GM12892 (cell line): ENCODE measurements around the gene DGCR8.
A peak's percentile ranks its signal among the peaks of the same experiment; 100 is the strongest.

Experiments
- POLR2A ChIP-seq: IDR thresholded peaks from 2 replicates; pipeline ENCODE4 v1.6.1; 2011; ENCODE audit warnings: low read depth, low read length, control low read depth
- POLR2AphosphoS5 ChIP-seq: IDR thresholded peaks from 2 replicates; pipeline ENCODE4 v1.6.1; 2011; ENCODE audit warnings: low read depth, low read length, control low read depth

DNA sequence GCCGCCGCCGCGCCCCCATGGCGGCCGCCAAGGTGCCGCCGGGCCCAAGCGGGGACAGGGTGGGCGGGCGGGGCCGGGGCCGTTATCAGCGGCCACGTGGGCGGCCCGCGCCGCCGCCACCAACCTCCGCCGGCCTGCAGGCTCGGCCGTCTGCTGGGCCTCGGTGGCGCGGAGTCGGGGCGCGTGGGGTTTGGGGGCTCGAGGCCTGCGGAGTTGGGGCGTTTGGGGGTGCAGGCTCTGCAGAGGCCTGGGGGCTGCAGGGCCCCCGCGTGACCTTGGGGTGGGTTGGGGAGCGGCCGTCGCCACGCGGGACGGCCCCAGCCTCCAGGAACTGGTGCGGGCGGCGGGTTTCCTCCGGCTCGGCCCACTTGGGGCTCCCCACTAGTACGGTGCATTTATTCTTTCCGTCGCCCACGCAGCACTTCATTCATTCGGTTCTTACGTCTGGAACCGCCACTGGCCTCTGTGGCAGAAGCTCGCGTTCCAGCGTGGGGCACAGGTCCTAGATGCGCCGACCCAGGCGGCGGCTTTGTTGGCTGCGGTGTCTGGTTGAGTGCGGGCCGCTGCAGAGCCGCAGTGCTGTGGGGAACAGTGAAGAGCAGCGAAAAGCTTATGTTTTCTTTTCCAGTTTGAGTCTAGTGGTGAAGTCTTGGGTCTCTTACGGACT lies 37.7 kb downstream of the DGCR8 start:
- TF ChIP-seq POLR2AphosphoS5 (no peak; the same call in 1 of the 2 replicates), POLR2A (peak; percentile 70; the same call in 1 of the 2 replicates)
